ENCODE results near the gene SLC7A1. TPM values are rescaled to one million over a fixed set of nuclear protein-coding genes. Genes with fewer than 3 reads are reported as not detected.

The SLC7A1 gene
- polyA plus RNA-seq, 10 donors, result 8.1 to 16.6 (median 9.7) TPM

- no peak for DNase-seq
These were observed 135.6 kb downstream of the SLC7A1 start for GRCh38 chr13:29459813-29460355.

Measured in muscle of back (tissue), 11 donors.